SU-DHL-6 (cell line): ENCODE measurements around the gene KIAA0825.

Source experiments
- EZH2phosphoT487 ChIP-seq: fragments of 200-600 bp; sonication (generic), shearing (Covaris generic); conservative IDR thresholded peaks from 2 replicates; pipeline ENCODE4 v1.6.1; 2018; ENCODE audit warnings: mild to moderate bottlenecking, antibody characterized with exemption, low read length, moderate library complexity, mixed read lengths
- TF ChIP-seq, protein P1 (sequence below): fragments of 200-600 bp; sonication (generic); IDR thresholded peaks from one replicate; pipeline ENCODE4 v1.5.1; 2017; ENCODE audit warnings: antibody characterized with exemption, mild to moderate bottlenecking, low read length, moderate library complexity; ENCODE audit not compliant: insufficient read depth, poor library complexity, severe bottlenecking

DNA sequence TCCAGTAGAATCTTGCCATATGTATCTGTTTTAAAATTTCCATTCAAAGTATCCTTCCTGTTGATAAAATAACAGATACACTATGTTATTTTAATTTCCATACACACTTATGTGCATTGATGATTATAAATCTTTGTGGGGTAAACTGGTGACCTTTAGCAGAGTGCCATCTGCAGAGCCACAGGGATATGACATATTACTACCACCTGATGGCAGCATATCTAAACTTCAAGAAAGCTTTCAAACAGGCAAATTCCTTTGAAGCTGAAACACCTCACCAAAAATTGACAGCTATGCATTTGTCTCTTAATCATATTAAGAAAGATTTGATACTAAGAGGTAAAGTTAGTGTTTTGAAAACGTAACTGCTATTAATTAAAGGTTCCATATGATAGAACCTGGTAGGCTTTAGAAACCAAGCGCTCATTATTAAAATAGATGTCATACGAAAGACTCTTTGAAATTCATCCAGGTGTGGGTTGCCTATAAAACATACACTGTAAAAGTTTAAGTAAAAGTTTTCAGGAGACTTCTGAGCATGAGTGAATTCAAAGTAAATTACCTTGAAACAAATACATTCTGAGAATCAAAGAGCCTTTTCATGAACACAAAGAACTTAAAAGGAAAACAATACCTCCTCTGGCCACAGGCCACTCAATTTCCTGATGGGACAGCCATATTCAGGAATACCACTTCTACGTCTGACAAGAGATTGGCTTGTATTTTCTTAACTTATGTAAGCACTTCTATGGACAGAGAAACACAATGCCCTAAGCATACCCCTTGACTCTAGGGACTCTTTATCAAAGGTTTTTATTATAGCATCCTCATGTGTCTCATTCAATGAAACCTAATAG is 93.3 kb downstream of the KIAA0825 start:
- TF ChIP-seq, protein P1, sequence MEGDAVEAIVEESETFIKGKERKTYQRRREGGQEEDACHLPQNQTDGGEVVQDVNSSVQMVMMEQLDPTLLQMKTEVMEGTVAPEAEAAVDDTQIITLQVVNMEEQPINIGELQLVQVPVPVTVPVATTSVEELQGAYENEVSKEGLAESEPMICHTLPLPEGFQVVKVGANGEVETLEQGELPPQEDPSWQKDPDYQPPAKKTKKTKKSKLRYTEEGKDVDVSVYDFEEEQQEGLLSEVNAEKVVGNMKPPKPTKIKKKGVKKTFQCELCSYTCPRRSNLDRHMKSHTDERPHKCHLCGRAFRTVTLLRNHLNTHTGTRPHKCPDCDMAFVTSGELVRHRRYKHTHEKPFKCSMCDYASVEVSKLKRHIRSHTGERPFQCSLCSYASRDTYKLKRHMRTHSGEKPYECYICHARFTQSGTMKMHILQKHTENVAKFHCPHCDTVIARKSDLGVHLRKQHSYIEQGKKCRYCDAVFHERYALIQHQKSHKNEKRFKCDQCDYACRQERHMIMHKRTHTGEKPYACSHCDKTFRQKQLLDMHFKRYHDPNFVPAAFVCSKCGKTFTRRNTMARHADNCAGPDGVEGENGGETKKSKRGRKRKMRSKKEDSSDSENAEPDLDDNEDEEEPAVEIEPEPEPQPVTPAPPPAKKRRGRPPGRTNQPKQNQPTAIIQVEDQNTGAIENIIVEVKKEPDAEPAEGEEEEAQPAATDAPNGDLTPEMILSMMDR, result peak; percentile 64
- TF ChIP-seq EZH2phosphoT487, result no peak
